ENCODE results near the gene ZNF532.
"Not testable (repeated sequence)": the region's sequence is repeated elsewhere in the genome, so short reads cannot be mapped to it uniquely, and the experiment has no call there.

ZNF532 gene

DNA sequence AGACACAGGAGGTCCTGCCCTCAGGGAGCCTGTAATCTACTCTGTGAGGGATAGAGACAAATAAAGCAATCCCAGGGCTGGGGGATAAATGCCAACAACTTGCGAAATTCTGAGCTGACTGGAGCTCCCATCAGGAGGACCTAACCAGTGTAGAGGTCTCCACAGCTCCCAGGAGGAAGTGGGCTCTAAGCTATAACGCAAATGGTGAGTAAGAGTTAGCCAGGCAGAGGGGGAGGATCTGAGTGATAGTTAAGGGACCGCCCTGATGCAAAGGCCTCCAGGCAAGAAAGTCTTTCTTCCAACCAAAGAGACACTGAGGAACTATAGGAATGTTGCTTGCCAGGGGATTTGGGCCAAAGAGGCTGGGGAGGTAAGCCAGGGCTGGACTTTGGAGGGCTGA is 16.0 kb upstream of the ZNF532 start:
- no peaks in the 10 kb centered on the region for H3K27me3 ChIP-seq (ENCODE audit: insufficient read depth, low read length)
- no peak overlapping the region for H2AFZ ChIP-seq (ENCODE audit: low read length, unreplicated experiment)
- no peaks in the 10 kb centered on the region for H3K79me2 ChIP-seq (ENCODE audit: control insufficient read depth, insufficient read depth, low read length, unreplicated experiment)
- no peaks in the 10 kb centered on the region for H3K4me1 ChIP-seq (ENCODE audit: control insufficient read depth, insufficient read depth, low read length, unreplicated experiment)
- no peak overlapping the region for H3K4me3 ChIP-seq (ENCODE audit: low read depth, low read length)
- H3K27ac ChIP-seq (ENCODE audit: low read depth, low read length) = no peak overlapping the region
- H3K36me3 ChIP-seq (ENCODE audit: insufficient read depth, low read length) = no peaks in the 10 kb centered on the region

DNA sequence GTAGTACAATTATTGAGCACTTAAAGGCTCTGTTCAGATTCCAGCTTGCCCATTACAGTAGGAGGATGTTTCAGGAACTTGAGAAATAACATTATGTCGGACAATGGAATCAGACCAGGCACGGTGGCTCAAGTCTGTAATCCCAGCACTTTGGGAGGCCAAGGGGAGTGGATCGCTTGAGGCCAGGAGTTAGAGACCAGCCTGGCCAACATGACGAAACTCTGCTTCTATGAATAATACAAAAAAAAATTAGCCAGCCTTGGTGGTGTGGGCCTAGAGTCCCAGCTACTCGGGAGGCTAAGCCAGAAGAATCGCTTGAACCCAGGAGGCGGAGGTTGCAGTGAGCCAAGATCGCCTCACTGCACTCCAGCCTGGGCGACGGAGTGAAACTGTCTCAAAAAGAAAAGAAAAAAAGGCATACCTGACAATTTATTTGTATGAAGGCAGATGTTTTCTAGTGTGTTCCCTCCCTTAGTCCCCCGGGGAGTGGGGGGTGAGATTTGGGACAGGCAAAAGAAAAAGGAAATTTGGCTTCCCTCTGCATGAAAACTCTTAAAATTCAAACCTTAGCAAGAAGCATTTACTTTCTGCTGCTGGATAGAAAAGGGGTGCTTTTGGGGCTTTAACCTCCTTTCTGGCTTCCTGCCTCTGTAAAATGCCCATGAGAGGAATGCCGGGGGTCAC is 13.7 kb upstream of the ZNF532 start:
- Histone ChIP-seq H3K27me3 (ENCODE audit: insufficient read depth, low read length) (no peaks in the 10 kb centered on the region), H3K4me3 (ENCODE audit: low read depth, low read length) (no peak overlapping the region), H2AFZ (ENCODE audit: low read length, unreplicated experiment) (no peak overlapping the region), H3K36me3 (ENCODE audit: insufficient read depth, low read length) (no peaks in the 10 kb centered on the region), H3K79me2 (ENCODE audit: control insufficient read depth, insufficient read depth, low read length, unreplicated experiment) (no peaks in the 10 kb centered on the region), H3K27ac (ENCODE audit: low read depth, low read length) (no peak overlapping the region), H3K4me1 (ENCODE audit: control insufficient read depth, insufficient read depth, low read length, unreplicated experiment) (no peaks in the 10 kb centered on the region)

DNA sequence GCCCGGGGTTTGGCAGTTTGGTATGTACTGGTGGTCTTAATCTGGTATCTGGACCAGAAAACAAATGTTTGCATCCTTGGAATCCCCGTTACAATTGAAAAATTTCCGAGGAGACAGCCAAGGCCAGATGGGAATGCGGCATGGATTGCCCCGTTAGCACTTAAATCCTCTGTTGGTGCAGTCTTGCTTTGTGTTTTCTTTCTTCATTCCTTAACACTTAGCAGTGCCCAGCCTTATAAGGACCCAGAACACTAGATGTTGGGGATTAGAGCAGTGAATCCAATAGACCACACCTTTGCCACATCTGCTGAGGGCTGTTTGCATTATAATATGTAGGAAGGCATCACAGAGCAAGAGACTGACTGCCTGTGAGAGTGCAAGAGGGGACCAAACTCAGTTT is 12.8 kb upstream of the ZNF532 start:
- Histone ChIP-seq H3K27ac (ENCODE audit: low read depth, low read length) (no peak overlapping the region), H3K27me3 (ENCODE audit: insufficient read depth, low read length) (no peaks in the 10 kb centered on the region), H3K36me3 (ENCODE audit: insufficient read depth, low read length) (no peaks in the 10 kb centered on the region), H3K79me2 (ENCODE audit: control insufficient read depth, insufficient read depth, low read length, unreplicated experiment) (no peaks in the 10 kb centered on the region), H2AFZ (ENCODE audit: low read length, unreplicated experiment) (no peak overlapping the region), H3K4me1 (ENCODE audit: control insufficient read depth, insufficient read depth, low read length, unreplicated experiment) (peaks cover 3% of the 10 kb centered on the region), H3K4me3 (ENCODE audit: low read depth, low read length) (no peak overlapping the region)

GRCh38 chr18:58852629-58853028 is 12.0 kb upstream of the ZNF532 start:
- H3K4me1 ChIP-seq (ENCODE audit: control insufficient read depth, insufficient read depth, low read length, unreplicated experiment) = peaks cover 7% of the 10 kb centered on the region
- H3K27ac ChIP-seq (ENCODE audit: low read depth, low read length) = no peak overlapping the region

GRCh38 chr18:58853561-58853960 is 11.1 kb upstream of the ZNF532 start:
- Histone ChIP-seq H3K79me2 (ENCODE audit: control insufficient read depth, insufficient read depth, low read length, unreplicated experiment) (no peaks in the 10 kb centered on the region), H3K36me3 (ENCODE audit: insufficient read depth, low read length) (no peaks in the 10 kb centered on the region), H3K27ac (ENCODE audit: low read depth, low read length) (no peak overlapping the region), H3K4me3 (ENCODE audit: low read depth, low read length) (no peak overlapping the region), H2AFZ (ENCODE audit: low read length, unreplicated experiment) (no peak overlapping the region), H3K27me3 (ENCODE audit: insufficient read depth, low read length) (no peaks in the 10 kb centered on the region), H3K4me1 (ENCODE audit: control insufficient read depth, insufficient read depth, low read length, unreplicated experiment) (peaks cover 10% of the 10 kb centered on the region)

More at GRCh38 chr18:58852629-58853028, 12.0 kb upstream of the ZNF532 start:
- Histone ChIP-seq H3K79me2 (ENCODE audit: control insufficient read depth, insufficient read depth, low read length, unreplicated experiment) (no peaks in the 10 kb centered on the region), H3K27me3 (ENCODE audit: insufficient read depth, low read length) (no peaks in the 10 kb centered on the region), H3K36me3 (ENCODE audit: insufficient read depth, low read length) (no peaks in the 10 kb centered on the region), H3K4me3 (ENCODE audit: low read depth, low read length) (no peak overlapping the region), H2AFZ (ENCODE audit: low read length, unreplicated experiment) (no peak overlapping the region)

GRCh38 chr18:58855521-58855920 is 9.2 kb upstream of the ZNF532 start:
- H3K27ac ChIP-seq (ENCODE audit: low read depth, low read length); H3K4me3 ChIP-seq (ENCODE audit: low read depth, low read length); H3K27me3 ChIP-seq (ENCODE audit: insufficient read depth, low read length); H2AFZ ChIP-seq (ENCODE audit: low read length, unreplicated experiment); H3K36me3 ChIP-seq (ENCODE audit: insufficient read depth, low read length); H3K79me2 ChIP-seq (ENCODE audit: control insufficient read depth, insufficient read depth, low read length, unreplicated experiment): not testable (repeated sequence)
- H3K4me1 ChIP-seq (ENCODE audit: control insufficient read depth, insufficient read depth, low read length, unreplicated experiment) = peaks cover 29% of the 10 kb centered on the region

- Histone ChIP-seq H3K27ac (ENCODE audit: low read depth, low read length) (no peak overlapping the region), H3K27me3 (ENCODE audit: insufficient read depth, low read length) (no peaks in the 10 kb centered on the region), H2AFZ (ENCODE audit: low read length, unreplicated experiment) (no peak overlapping the region)
Observed at GRCh38 chr18:58856881-58857280, 7.8 kb upstream of the ZNF532 start.

GRCh38 chr18:58858591-58859468 is 5.8 kb upstream of the ZNF532 start:
- no peaks in the 10 kb centered on the region for H3K36me3 ChIP-seq (ENCODE audit: insufficient read depth, low read length)
- H3K27me3 ChIP-seq (ENCODE audit: insufficient read depth, low read length) = no peaks in the 10 kb centered on the region
- no peak overlapping the region for H3K4me3 ChIP-seq (ENCODE audit: low read depth, low read length)
- peaks cover 48% of the 10 kb centered on the region for H3K4me1 ChIP-seq (ENCODE audit: control insufficient read depth, insufficient read depth, low read length, unreplicated experiment)
- H3K27ac ChIP-seq (ENCODE audit: low read depth, low read length) = no peak overlapping the region
- peaks cover 17% of the 10 kb centered on the region for H3K79me2 ChIP-seq (ENCODE audit: control insufficient read depth, insufficient read depth, low read length, unreplicated experiment)
- H2AFZ ChIP-seq (ENCODE audit: low read length, unreplicated experiment) = peak overlapping the region; percentile 53

More at GRCh38 chr18:58856881-58857280, 7.8 kb upstream of the ZNF532 start:
- Histone ChIP-seq H3K4me1 (ENCODE audit: control insufficient read depth, insufficient read depth, low read length, unreplicated experiment) (peaks cover 39% of the 10 kb centered on the region), H3K79me2 (ENCODE audit: control insufficient read depth, insufficient read depth, low read length, unreplicated experiment) (peaks cover 5% of the 10 kb centered on the region), H3K36me3 (ENCODE audit: insufficient read depth, low read length) (no peaks in the 10 kb centered on the region), H3K4me3 (ENCODE audit: low read depth, low read length) (no peak overlapping the region)

DNA sequence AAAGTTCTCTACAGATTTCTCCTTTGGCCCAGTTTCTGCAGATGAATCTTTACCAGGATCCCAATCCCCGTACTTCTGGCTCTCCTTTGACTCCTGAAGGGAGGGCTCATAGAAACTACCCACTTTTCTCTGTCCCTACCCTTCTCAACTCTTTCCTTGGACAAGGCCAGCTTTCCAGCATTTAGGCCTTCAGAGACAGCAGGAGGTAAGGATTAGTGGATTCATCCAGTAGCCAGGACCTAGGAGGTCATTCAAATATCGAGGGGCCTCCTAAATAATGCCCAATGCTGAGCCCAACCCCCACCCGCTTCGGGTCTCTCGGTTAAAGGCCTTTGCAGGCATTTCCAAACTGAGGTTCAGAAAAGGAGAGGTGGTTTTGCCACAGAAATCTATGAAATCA is 4.8 kb upstream of the ZNF532 start:
- peak overlapping the region; percentile 66 for H2AFZ ChIP-seq (ENCODE audit: low read length, unreplicated experiment)
- no peaks in the 10 kb centered on the region for H3K36me3 ChIP-seq (ENCODE audit: insufficient read depth, low read length)
- peak overlapping the region; percentile 82; the same call in 1 of the 2 replicates for H3K4me3 ChIP-seq (ENCODE audit: low read depth, low read length)
- H3K79me2 ChIP-seq (ENCODE audit: control insufficient read depth, insufficient read depth, low read length, unreplicated experiment) = peaks cover 23% of the 10 kb centered on the region
- peak overlapping the region; percentile 20; the same call in 1 of the 2 replicates for H3K27ac ChIP-seq (ENCODE audit: low read depth, low read length)
- no peaks in the 10 kb centered on the region for H3K27me3 ChIP-seq (ENCODE audit: insufficient read depth, low read length)
- peaks cover 48% of the 10 kb centered on the region for H3K4me1 ChIP-seq (ENCODE audit: control insufficient read depth, insufficient read depth, low read length, unreplicated experiment)

- Histone ChIP-seq H3K79me2 (ENCODE audit: control insufficient read depth, insufficient read depth, low read length, unreplicated experiment) (peaks cover 32% of the 10 kb centered on the region), H3K27me3 (ENCODE audit: insufficient read depth, low read length) (no peaks in the 10 kb centered on the region), H3K4me1 (ENCODE audit: control insufficient read depth, insufficient read depth, low read length, unreplicated experiment) (peaks cover 55% of the 10 kb centered on the region), H2AFZ (ENCODE audit: low read length, unreplicated experiment) (peak overlapping the region; percentile 66), H3K27ac (ENCODE audit: low read depth, low read length) (peak overlapping the region; percentile 20), H3K4me3 (ENCODE audit: low read depth, low read length) (peak overlapping the region; percentile 82), H3K36me3 (ENCODE audit: insufficient read depth, low read length) (no peaks in the 10 kb centered on the region)
Observed at GRCh38 chr18:58860747-58861231, 3.9 kb upstream of the ZNF532 start.
